ENCODE measurements around the gene PDE12.
"Not testable (repeated sequence)": the region's sequence is repeated elsewhere in the genome, so short reads cannot be mapped to it uniquely, and the experiment has no call there.

Gene PDE12

DNA sequence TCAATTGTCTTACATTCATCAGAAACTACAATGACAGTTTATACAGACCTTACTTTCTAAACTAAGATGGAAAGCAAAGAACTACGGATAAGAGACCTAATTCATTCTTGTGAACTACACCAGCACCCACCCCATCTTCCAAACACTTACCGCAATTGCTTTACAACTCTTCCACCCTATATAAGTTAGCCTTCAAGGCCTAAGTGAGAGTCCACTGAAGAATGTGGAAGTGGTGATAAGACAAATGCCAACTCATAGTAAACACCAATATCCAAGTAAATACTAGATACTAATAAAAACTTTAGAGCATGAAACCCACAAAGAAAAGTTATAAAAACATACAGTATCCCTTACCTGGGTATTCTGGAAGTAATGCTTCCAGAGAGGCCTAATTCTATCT lies 27.5 kb downstream of the PDE12 start:
- no peak for DNase-seq (ENCODE audit: low spot score)

DNA sequence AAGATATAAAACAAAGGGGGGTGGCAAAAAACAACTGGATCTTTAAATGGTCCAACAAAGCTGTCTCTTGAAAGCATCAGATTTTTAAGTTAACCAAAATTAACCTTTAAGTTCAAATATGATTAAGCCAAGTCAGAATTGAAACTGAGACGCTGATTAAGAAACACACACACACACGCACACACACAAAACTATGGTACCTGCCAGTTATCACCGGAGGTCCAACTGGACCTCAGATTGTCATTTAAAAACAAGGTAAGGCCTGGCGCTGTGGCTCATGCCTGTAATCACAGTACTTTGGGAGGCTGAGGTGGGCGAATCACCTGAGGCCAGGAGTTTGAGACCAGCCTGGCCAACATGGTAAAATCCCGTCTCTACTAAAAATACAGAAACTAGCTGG lies 30.7 kb downstream of the PDE12 start:
- DNase-seq (ENCODE audit: low spot score), result no peak

DNA sequence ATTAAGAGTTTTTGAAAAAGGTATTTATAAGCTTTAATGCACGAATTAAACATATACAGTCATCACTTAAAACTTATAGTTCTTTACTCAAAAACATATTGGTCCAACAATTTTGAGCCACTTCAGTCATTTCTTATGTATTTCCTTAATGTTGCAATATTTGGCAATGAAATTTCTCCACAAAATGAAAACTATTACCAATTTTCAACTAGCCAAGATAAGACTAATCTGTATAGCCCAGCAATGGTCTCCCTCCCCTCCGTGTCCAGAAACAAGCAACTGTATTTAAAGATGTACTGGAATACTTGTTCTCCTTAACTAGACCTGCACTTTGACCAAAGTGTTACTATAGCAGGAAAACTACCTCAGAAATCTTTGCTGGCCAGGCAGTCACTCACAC lies 31.8 kb downstream of the PDE12 start:
- DNase-seq (ENCODE audit: low spot score), result no peak

DNA sequence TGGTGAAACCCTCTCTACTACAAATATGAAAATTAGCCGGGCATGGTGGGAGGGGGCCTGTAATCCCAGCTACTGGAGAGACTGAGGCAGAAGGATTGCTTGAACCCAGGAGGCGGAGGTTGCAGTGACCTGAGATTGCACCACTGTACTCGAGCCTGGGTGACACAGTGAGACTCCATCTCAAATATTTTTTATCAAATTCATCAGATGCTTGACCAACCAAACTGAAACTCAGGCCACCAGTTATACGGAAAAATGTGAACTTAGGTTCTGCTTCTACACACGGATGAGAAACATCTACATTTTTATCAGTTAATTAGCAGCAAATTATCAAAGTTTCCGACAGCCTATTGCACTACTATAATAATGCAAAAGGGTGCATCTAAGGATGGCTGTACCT lies 36.2 kb downstream of the PDE12 start:
- DNase-seq (ENCODE audit: low spot score), result no peak

DNA sequence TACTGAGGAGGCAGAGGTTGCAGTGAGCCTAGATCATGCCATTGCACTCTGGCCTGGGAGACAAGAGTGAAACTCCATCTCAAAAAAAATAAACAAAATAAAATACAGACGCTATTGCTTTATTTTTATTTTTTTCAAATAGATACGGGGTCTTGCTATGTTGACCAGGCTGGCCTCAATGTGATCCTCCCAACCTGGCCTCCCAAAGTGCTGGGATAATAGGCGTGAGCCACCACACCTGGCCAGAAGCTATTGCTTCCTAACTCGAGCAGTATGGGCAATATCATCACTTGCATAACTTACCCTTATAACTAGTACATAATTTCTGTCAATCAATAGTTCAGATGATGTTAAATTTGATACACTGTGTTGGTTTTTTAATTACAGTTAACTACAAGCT lies 38.1 kb downstream of the PDE12 start:
- no peak for DNase-seq (ENCODE audit: low spot score)

DNA sequence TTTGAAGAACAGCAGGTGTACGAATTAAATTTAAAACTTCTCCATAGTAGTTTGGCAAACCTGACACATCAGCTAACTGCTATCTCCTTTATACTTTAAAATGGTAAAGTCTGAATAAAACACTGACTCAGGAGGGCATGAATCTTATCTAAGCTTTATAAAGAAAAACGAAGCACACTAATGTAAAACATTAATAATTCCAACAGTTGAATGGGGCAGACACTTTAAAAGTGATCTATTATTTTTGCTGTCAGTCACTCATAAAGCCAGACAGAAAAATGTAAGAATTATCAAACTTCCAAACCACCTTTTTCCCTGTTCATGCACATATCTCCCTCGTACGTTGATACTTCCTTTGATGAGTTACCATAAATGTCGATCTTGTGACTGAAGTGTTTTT lies 38.5 kb downstream of the PDE12 start:
- DNase-seq (ENCODE audit: low spot score), result no peak

DNA sequence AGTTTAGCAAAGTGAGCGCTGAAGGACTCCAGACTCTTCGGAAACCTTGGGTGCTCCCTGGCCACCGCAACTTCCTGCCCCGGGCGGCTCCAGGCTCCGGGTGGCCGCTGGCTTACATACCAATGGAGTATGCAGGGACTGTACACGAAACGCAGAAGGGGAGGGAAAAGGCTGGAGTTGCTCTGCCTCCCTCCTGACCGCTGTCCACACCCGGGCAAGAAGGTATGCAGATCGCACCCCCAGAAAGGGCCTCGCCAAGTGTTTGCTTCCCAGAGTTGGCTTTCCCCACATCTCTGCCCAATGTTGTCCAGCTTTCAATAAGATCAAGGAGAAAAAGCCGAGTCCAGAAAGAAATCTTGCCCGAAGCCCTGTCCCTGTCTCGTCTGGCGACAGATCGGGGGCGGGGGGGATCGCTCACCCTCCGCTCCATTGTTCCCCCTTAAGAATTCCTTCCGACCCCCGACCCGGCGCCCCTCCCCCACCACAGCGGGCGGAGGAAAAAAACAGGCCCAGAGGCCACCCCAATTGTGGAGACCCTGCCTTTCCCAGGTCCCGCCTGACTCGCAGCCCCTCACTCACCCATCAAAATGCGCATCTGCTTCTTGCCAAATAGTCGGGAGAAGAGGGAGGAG lies 40.5 kb downstream of the PDE12 start:
- DNase-seq (ENCODE audit: low spot score), result peak; percentile 76

DNA sequence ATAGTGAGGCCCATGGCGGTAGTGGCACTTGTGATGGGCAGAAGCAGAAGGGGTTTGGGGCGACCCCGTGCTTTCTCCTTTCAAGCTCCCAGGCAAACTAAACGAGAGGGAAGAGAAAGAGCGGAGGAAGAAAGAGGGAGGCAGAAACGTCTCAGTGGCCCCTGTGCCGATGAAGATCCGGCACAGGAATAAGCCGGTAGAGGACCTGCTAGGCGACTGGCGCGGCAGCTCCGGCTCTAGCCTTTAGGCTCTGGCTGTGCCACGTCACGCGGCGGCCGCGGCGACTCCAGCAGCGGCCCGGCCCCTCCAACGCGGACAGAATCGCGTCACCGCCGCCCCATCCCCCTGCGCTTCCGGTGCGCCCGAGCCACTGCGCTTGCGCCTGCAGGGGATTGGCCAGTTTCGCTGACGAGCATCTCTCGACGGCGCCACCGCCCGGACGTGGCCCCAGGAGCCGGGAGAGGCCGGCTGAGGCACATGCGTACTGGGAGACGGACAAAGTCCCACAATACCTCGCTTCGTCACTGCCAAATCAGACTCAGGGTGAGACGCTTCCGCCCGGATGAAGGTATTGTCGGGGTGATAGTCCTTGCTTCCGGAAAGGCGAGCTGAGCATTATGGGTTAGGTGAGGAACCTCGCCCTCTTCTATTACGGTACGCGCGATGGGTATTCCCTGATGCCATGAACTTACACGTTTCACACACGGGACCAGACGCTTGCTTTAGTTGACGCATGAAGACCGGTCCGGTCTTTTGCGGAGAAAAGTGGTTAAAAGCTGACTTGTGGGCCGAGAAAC lies 41.3 kb downstream of the PDE12 start, which contains the start of gene ARF4:
TSS of gene ARF4 (minus strand) at position 218 of the 797 bp plus-strand sequence. CDS start at position 14, 204 bp downstream.
- peak; percentile 99 for DNase-seq (ENCODE audit: low spot score)

DNA sequence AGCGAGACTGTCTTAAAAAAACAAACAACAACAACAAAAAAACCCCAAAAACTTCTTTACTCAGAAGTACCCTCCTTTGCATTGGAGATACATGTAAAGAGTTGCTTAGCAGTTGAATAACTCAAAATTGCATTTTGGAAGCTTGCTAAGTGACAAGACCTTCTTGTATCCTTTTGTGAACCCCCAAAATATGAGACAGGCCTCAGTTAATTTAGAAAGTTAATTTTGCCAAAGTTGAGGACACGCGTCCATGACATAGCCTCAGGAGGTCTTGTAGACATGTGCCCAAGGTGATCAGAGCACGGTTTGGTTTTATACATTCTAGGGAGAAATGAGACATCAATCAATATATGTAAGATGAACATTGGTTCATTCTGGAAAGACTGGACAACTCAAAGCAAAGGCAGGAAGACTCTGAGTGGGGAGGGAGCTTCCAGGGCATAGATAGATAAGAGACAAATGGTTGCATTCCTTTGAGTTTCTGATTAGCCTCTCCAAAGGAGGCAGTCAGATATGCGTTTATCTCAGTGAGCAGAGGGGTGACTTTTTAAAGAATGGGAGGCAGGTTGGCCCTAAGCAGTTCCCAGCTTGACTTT lies 42.8 kb downstream of the PDE12 start:
- DNase-seq (ENCODE audit: low spot score), result no peak

DNA sequence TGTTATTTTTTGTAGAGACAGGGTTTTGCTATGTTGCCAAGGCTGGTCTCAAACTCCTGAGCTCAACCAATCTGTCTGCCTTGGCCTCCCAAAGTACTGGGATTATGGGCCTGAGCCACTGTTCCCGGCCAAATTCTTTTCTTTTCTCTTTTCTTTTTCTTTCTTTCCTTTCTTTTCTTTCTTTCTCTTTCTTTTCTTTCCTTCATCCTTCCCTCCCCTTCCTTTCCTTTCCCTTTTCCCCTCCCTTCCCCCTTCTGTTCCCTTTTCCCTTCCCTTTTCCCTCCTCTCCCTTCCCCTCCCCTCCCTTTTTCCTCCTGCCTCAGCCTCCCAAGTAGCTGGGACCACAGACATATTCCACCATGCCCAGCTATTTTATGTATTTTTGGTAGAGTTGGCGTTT lies 44.1 kb downstream of the PDE12 start:
- no peak for DNase-seq (ENCODE audit: low spot score)

DNA sequence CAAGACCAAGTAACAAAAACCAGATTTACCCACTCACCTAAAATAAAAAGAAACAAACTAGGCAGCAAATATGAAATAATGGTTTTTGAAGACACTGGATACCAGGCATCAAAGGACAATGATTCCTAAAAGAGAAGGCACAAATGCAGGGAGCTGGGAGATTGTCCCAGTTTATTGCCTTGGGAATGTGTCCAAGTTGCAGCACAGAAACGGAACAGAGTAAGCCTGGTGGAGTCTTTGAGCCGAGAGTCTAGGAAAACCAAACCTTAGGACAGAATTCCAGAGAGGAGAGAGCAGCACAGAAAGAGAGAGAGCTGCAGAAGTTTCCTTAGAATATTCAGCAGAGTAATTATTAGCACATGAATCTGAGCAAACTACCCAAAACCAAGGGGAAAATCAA lies 48.9 kb downstream of the PDE12 start:
- no peak for DNase-seq (ENCODE audit: low spot score)

DNA sequence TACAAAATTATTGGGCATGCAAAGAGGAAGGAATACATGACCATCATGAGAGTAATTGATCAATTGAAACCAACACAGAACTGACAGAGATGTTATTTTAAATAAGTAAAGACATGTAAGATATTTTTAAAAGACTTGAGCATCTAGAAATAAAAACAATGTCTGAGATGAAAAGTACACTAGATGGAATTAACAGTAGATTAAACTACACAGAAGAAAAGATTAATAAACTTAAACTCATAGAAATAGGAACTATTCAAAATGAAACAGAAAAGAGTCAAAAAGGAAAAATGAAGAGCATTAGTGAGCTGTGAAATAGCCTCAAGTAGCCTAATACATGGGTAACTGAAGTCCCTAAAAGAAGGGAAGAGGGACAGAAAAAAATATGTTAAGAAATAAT lies 49.6 kb downstream of the PDE12 start:
- no peak for DNase-seq (ENCODE audit: low spot score)

DNA sequence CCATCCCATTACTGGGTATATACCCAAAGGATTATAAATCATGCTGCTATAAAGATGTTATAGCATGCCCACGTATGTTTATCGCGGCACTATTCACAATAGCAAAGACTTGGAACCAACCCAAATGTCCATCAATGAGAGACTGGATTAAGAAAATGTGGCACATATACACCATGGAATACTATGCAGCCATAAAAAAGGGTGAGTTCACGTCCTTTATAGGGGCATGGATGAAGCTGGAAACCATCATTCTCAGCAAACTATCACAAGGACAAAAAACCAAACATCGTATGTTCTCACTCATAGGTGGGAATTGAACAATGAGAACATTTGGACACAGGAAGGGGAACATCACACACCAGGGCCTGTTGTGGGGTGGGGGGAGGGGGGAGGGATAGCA lies 55.8 kb downstream of the PDE12 start:
- DNase-seq (ENCODE audit: low spot score), result not testable (repeated sequence)

DNA sequence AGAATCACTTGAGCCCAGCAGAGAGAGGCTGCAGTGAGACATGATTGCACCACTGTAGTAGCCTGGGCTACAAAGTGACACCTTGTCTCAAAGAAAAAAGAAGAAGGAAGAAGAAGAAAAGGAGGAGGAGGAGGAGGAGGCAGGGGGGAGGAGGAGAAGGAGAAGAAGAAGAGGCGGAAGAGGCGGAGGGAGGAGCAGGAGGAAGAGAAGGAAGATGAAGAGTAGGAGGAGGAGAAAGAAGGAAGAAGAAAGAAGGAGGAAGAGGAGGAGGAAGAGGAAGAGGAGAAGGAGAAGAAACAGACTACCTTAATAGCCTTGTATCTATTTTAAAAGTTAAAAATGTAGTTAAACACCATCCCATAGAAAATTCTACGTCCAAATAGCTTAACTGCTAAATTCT lies 60.2 kb downstream of the PDE12 start:
- no peak for DNase-seq (ENCODE audit: low spot score)

Data from kidney capillary endothelial cell (primary cell).